Spleen (tissue), 11 donors: ENCODE results near the gene KRTAP10-1. TPM values are rescaled to one million over a fixed set of nuclear protein-coding genes. Genes with fewer than 3 reads are reported as not detected.

Source experiments
- DNase-seq: peaks from one replicate; pipeline ENCODE4 v3.0.0-alpha.2; 2020
- H3K27ac ChIP-seq, 8 donors: fragments of 200-600 bp; sonication (generic) in 7 of 8; 1 replicate in 4 of 8; 2 replicates in 4 of 8; pipeline versions ENCODE4 v1.5.0 to v1.8.0; 2016 to 2021; ENCODE audit warnings: inconsistent platforms in 4 of 8, mild to moderate bottlenecking in 4 of 8, moderate library complexity in 1 of 8
- H3K27me3 ChIP-seq, 7 donors: fragments of 200-600 bp; sonication (generic) in 6 of 7; replicated peaks in 1 of 7; 1 replicate in 4 of 7; 2 replicates in 3 of 7; pipeline versions ENCODE4 v1.5.0 to v1.8.0; 2016 to 2021; ENCODE audit warnings: inconsistent platforms in 3 of 7, mild to moderate bottlenecking in 1 of 7
- H3K36me3 ChIP-seq, 6 donors: fragments of 200-600 bp; sonication (generic) in 5 of 6; 1 replicate in 4 of 6; 2 replicates in 2 of 6; pipeline versions ENCODE4 v1.5.0 to v1.8.0; 2016 to 2021; ENCODE audit warnings: inconsistent platforms in 2 of 6
- H3K4me1 ChIP-seq, 6 donors: fragments of 200-600 bp; sonication (generic) in 5 of 6; 1 replicate in 3 of 6; 2 replicates in 3 of 6; pipeline versions ENCODE4 v1.5.0 to v1.8.0; 2016 to 2021; ENCODE audit warnings: inconsistent platforms in 3 of 6
- H3K4me3 ChIP-seq, 8 donors: fragments of 200-600 bp; sonication (generic) in 7 of 8; 1 replicate in 4 of 8; 2 replicates in 4 of 8; pipeline versions ENCODE4 v1.5.0 to v1.8.0; 2016 to 2021; ENCODE audit warnings: inconsistent platforms in 4 of 8, mild to moderate bottlenecking in 4 of 8, moderate library complexity in 2 of 8
- H3K9me3 ChIP-seq, 8 donors: fragments of 200-600 bp; sonication (generic) in 7 of 8; 1 replicate in 4 of 8; 2 replicates in 4 of 8; pipeline versions ENCODE4 v1.5.0 to v1.8.0; 2016 to 2021; ENCODE audit warnings: inconsistent platforms in 4 of 8
- CTCF ChIP-seq, 11 experiments: fragments of 200-600 bp in 7 of 11; fragments of 450-650 bp in 4 of 11; sonication (generic) in 4 of 11; IDR thresholded peaks in 8 of 11; conservative IDR thresholded peaks in 3 of 11; 1 replicate in 7 of 11; 2 replicates in 4 of 11; pipeline versions ENCODE4 v1.4.0 to v1.8.0; 2016 to 2021; ENCODE audit warnings: antibody characterized with exemption in 11 of 11, inconsistent platforms in 4 of 11, mild to moderate bottlenecking in 1 of 11
- POLR2A ChIP-seq, 3 donors: fragments of 450-650 bp; IDR thresholded peaks; one replicate each; pipeline ENCODE4 v1.5.1; 2017; ENCODE audit warnings: antibody characterized with exemption in 3 of 3, mild to moderate bottlenecking in 1 of 3
- POLR2AphosphoS5 ChIP-seq, 3 donors: sonication (generic); formaldehyde crosslinking; IDR thresholded peaks; one replicate each; pipeline ENCODE4 v1.5.1; 2017; ENCODE audit warnings: antibody characterized with exemption in 3 of 3
- WGBS, 5 donors: extraction: QIAGEN DNeasy Blood & Tissue Kit in 3 of 5; methylation state at CpG; one replicate each; pipeline versions ENCODE4 v1.1.5 to v1.1.7; 2013 to 2018; 5-methylcytosine and 5-hydroxymethylcytosine counted together
- intact Hi-C: fragments of 100-400 bp; cut with DNase I; formaldehyde crosslinking; loops from one replicate; pipeline ENCODE4 v1.15.0; 2023; ENCODE audit warnings: low total_unique reads
- polyA plus RNA-seq, 3 donors: library from polyadenylated mRNA; stranded (reverse); fragments of 200-250 nt; gene quantifications; one replicate each; pipeline ENCODE4 v1.2.1, GENCODE V29; 2013
- total RNA-seq, 7 donors: library from RNA; depleted of rRNA in 3 of 7; stranded (reverse); fragments of >200 nt in 3 of 7; fragmentation: NEBNext Ultra II Directional in 4 of 7; extraction: Animal tissue kit (Norgen Biotek cat#: 25700) in 4 of 7; gene quantifications; one replicate each; pipeline versions ENCODE4 v1.1.0 to v1.2.1, GENCODE V29; 2016 to 2021
- donor health status: healthy with polysubstance abuse.
- donor health status: DM: no; HTN: no; CAD: no; lungs with moderate emphysema.
- donor health status: DM: no; HTN: no; CAD: no.
- donor health status: Bipolar disorder and iron deficiency.
- donor health status: healthy.
- donor health status: DM: no; HTN: no; CAD: no.
- donor health status: DM: yes; HTN: yes; CAD: no.

The KRTAP10-1 gene
- total and polyA plus RNA-seq, 10 donors = not detected

GRCh38 chr21:44513389-44514217 lies 26.4 kb downstream of the KRTAP10-1 start:
- TF ChIP-seq POLR2A (IDR thresholded peaks at IDR 0.05) (no peak), POLR2AphosphoS5 (IDR thresholded peaks at IDR 0.05) (no peak), CTCF (IDR thresholded peaks at IDR 0.05 in 8 of 11, conservative IDR thresholded peaks at IDR 0.05 in 3 of 11) (no peak)
- Histone ChIP-seq H3K4me1 (peaks cover 0 to 17% (median 11%) of the 10 kb centered on the region in 6 donors), H3K36me3 (no peaks in the 10 kb centered on the region), H3K27me3 (peaks cover 0 to 22% (median 0%) of the 10 kb centered on the region in 7 donors), H3K27ac (no peak overlapping the region), H3K4me3 (no peak overlapping the region), H3K9me3 (no peaks in the 10 kb centered on the region)
- WGBS, 5 donors = 60 to 92% (median 84%) methylated on average over 2 to 15 of the region's 15 CpGs
- peak; percentile 62 for DNase-seq
- intact Hi-C loops = loop anchor here (5.0 kb wide), 2 partner anchors 229 to 279 kb away; no protein-coding TSS in a partner anchor

- peak; percentile 76 for DNase-seq
- Histone ChIP-seq H3K4me1 (peaks cover 0 to 17% (median 11%) of the 10 kb centered on the region in 6 donors), H3K9me3 (no peaks in the 10 kb centered on the region), H3K27ac (no peak overlapping the region), H3K4me3 (no peak overlapping the region), H3K36me3 (no peaks in the 10 kb centered on the region), H3K27me3 (peaks cover 0 to 29% (median 0%) of the 10 kb centered on the region in 7 donors)
- WGBS, 5 donors = 85 to 90% (median 86%) methylated on average over 18 to 21 of the region's 21 CpGs
- intact Hi-C loops = loop anchor here (5.0 kb wide), 2 partner anchors 230 to 280 kb away; no protein-coding TSS in a partner anchor
- TF ChIP-seq POLR2A (IDR thresholded peaks at IDR 0.05) (no peak), POLR2AphosphoS5 (IDR thresholded peaks at IDR 0.05) (no peak), CTCF (IDR thresholded peaks at IDR 0.05 in 8 of 11, conservative IDR thresholded peaks at IDR 0.05 in 3 of 11) (no peak)
Observed at GRCh38 chr21:44512496-44513388, 27.3 kb downstream of the KRTAP10-1 start.

GRCh38 chr21:44511938-44512275 lies 28.1 kb downstream of the KRTAP10-1 start:
- Histone ChIP-seq H3K4me3 (no peak overlapping the region), H3K27ac (no peak overlapping the region), H3K4me1 (peaks cover 0 to 25% (median 14%) of the 10 kb centered on the region in 6 donors), H3K9me3 (no peaks in the 10 kb centered on the region), H3K27me3 (peaks cover 0 to 30% (median 0%) of the 10 kb centered on the region in 7 donors), H3K36me3 (no peaks in the 10 kb centered on the region)
- WGBS, 5 donors = 77 to 93% (median 84%) methylated on average over 8 of the region's 8 CpGs
- TF ChIP-seq POLR2AphosphoS5 (IDR thresholded peaks at IDR 0.05) = no peak
- no peak for TF ChIP-seq POLR2A (IDR thresholded peaks at IDR 0.05)
- no peak for TF ChIP-seq CTCF (IDR thresholded peaks at IDR 0.05 in 8 of 11, conservative IDR thresholded peaks at IDR 0.05 in 3 of 11)
- intact Hi-C loops = loop anchor here (5.0 kb wide), 2 partner anchors 230 to 280 kb away; no protein-coding TSS in a partner anchor
- no peak for DNase-seq
